HepG2 (cell line): ENCODE measurements around the gene DERL2. TPM values are rescaled to one million over a fixed set of nuclear protein-coding genes. Genes with fewer than 3 reads are reported as not detected.
A peak's percentile ranks its signal among the peaks of the same experiment; 100 is the strongest.

Source experiments
- ATAC-seq: fragments of 200-7000 bp; cut with Tn5 transposase; 3 replicates; pipeline ENCODE4 v1.9.1; 2020; ENCODE audit warnings: mild to moderate bottlenecking, moderate library complexity
- BruUV-seq: library from RNA; stranded (reverse); fragments of 400-500 nt; replicated peaks from 2 replicates; lab custom pipeline; 2021; lab: Mats Ljungman, UMichigan
- CTCF ChIA-PET: fragments of 300-600 bp; formaldehyde crosslinking; extraction: SDS; loops from one replicate; lab custom pipeline; 2021; ENCODE audit warnings: low total read pairs, inconsistent platforms, low intra/inter-chr PET ratio; lab: Yijun Ruan, JAX
- POLR2A ChIA-PET: fragments of 350-600 bp; sonication (Branson Sonifier 250); formaldehyde crosslinking; loops from one replicate; lab custom pipeline; 2020; ENCODE audit warnings: antibody characterized with exemption, inconsistent platforms; lab: Yijun Ruan, JAX
- DNase-seq: peaks from one replicate; pipeline ENCODE4 v3.0.0-alpha.2; 2015; ENCODE audit warnings: low spot score
- FAIRE-seq: peaks from 3 replicates; lab custom pipeline; 2011; peaks lifted over from hg19 to GRCh38; lab: Jason Lieb, UNC
- H2AFZ ChIP-seq: one replicate; pipeline ENCODE4 v1.6.1; 2011; ENCODE audit warnings: low read length, inconsistent platforms
- H3K27ac ChIP-seq: fragments of 300-600 bp; 3 replicates; pipeline ENCODE4 v1.8.0; 2011; ENCODE audit warnings: mixed run types, mild to moderate bottlenecking, mixed read lengths, low read length, inconsistent platforms; ENCODE audit not compliant: insufficient read depth; ENCODE audit errors: extremely low read length
- H3K27me3 ChIP-seq, 2 experiments: fragments of 200-600 bp in 1 of 2; 2 replicates in 1 of 2; 3 replicates in 1 of 2; pipeline versions ENCODE4 v1.6.0 to v1.8.0; 2011; ENCODE audit warnings: low read length in 2 of 2, mild to moderate bottlenecking in 2 of 2, moderate library complexity in 2 of 2, inconsistent platforms in 1 of 2; ENCODE audit not compliant: insufficient read depth in 2 of 2, control insufficient read depth in 1 of 2
- H3K36me3 ChIP-seq, 2 experiments: fragments of 200-600 bp in 1 of 2; replicated peaks in 1 of 2; 2 replicates in 1 of 2; 3 replicates in 1 of 2; pipeline versions ENCODE4 v1.5.1 to v1.8.0; 2011; ENCODE audit warnings: low read length in 2 of 2, inconsistent platforms in 1 of 2; ENCODE audit not compliant: insufficient read depth in 2 of 2, control insufficient read depth in 1 of 2
- H3K4me1 ChIP-seq: 2 replicates; pipeline ENCODE4 v1.5.1; 2012; ENCODE audit warnings: low read length, inconsistent platforms; ENCODE audit not compliant: insufficient read depth
- H3K4me2 ChIP-seq: 2 replicates; pipeline ENCODE4 v1.6.0; 2011; ENCODE audit warnings: low read depth, low read length, inconsistent platforms
- H3K4me3 ChIP-seq, 3 experiments: fragments of 200-600 bp in 1 of 3; sonication (generic), shearing (Covaris generic) in 1 of 3; replicated peaks in 1 of 3; 2 replicates each; pipeline ENCODE4 v1.5.1; 2011 to 2016; ENCODE audit warnings: low read length in 3 of 3, inconsistent platforms in 2 of 3, low read depth in 2 of 3, mild to moderate bottlenecking in 2 of 3, control low read depth in 1 of 3, mixed read lengths in 1 of 3; ENCODE audit not compliant: insufficient read depth in 1 of 3
- H3K79me2 ChIP-seq: one replicate; pipeline ENCODE4 v1.6.1; 2011; ENCODE audit warnings: low read length, inconsistent platforms; ENCODE audit not compliant: insufficient read depth
- H3K9ac ChIP-seq: 2 replicates; pipeline ENCODE4 v1.6.0; 2011; ENCODE audit warnings: mild to moderate bottlenecking, low read depth, low read length, inconsistent platforms; ENCODE audit not compliant: insufficient read depth
- H3K9me3 ChIP-seq: 2 replicates; pipeline ENCODE4 v1.5.1; 2012; ENCODE audit warnings: mild to moderate bottlenecking, low read length
- H4K20me1 ChIP-seq: 2 replicates; pipeline ENCODE4 v1.6.0; 2011; ENCODE audit warnings: inconsistent platforms, mild to moderate bottlenecking, low read length, moderate library complexity; ENCODE audit not compliant: insufficient read depth
- CEBPB ChIP-seq: IDR thresholded peaks from 2 replicates; pipeline ENCODE4 v1.6.1; 2011; ENCODE audit warnings: low read depth, low read length, improper control_type of control experiment, borderline replicate concordance
- CEBPG ChIP-seq: IDR thresholded peaks from 2 replicates; pipeline ENCODE4 v1.6.1; 2016
- ESRRA ChIP-seq: sonication (generic); formaldehyde crosslinking; IDR thresholded peaks from 2 replicates; pipeline ENCODE4 v1.5.1; 2020; ENCODE audit warnings: mild to moderate bottlenecking, low read depth, missing genetic modification reagents
- FOSL2 ChIP-seq: sonication (generic); formaldehyde crosslinking; IDR thresholded peaks from 2 replicates; pipeline ENCODE4 v1.4.0; 2020; ENCODE audit warnings: missing genetic modification reagents
- GATAD2A ChIP-seq: IDR thresholded peaks from 2 replicates; pipeline ENCODE4 v1.6.1; 2016
- RARA ChIP-seq: IDR thresholded peaks from 2 replicates; pipeline ENCODE4 v1.6.1; 2016; ENCODE audit warnings: missing genetic modification reagents, missing compliant biosample characterization
- SMC3 ChIP-seq: IDR thresholded peaks from 2 replicates; pipeline ENCODE4 v1.6.1; 2011; ENCODE audit warnings: low read length, improper control_type of control experiment
- STAG1 ChIP-seq: sonication (generic); formaldehyde crosslinking; IDR thresholded peaks from 2 replicates; pipeline ENCODE4 v1.4.0; 2020; ENCODE audit warnings: missing genetic modification reagents
- ZNF12 ChIP-seq: sonication (generic); formaldehyde crosslinking; IDR thresholded peaks from 2 replicates; pipeline ENCODE4 v1.5.0; 2020; ENCODE audit warnings: missing genetic modification reagents
- ZNF263 ChIP-seq: sonication (generic); formaldehyde crosslinking; IDR thresholded peaks from 2 replicates; pipeline ENCODE4 v1.4.0; 2020; ENCODE audit warnings: missing genetic modification reagents
- ZNF564 ChIP-seq: sonication (generic); formaldehyde crosslinking; IDR thresholded peaks from 2 replicates; pipeline ENCODE4 v1.8.1; 2023; ENCODE audit warnings: mild to moderate bottlenecking, missing genetic modification reagents
- WGBS: methylation state at CpG from one replicate; pipeline ENCODE4 v1.1.6; 2017; ENCODE audit warnings: low lambda C conversion rate; 5-methylcytosine and 5-hydroxymethylcytosine counted together
- in situ Hi-C: cut with HindIII; loops from 2 replicates; pipeline ENCODE4 v1.10.0; 2017; ENCODE audit warnings: low pct_unique_long_range_greater_than_20kb; ENCODE audit not compliant: extremely low pct_ligation_motif_present
- intact Hi-C: fragments of 100-400 bp; cut with micrococcal nuclease; formaldehyde crosslinking; loops from one replicate; pipeline ENCODE4 v1.10.0; 2022; ENCODE audit not compliant: unreplicated experiment
- polyA plus RNA-seq, 8 experiments: library from polyadenylated mRNA; depleted of rRNA in 3 of 8; stranded (reverse) in 7 of 8; unstranded in 1 of 8; fragments of >200 nt; fragmentation: Illumina TruSeq in 4 of 8; extraction: Trizol in 4 of 8; gene quantifications; 2 replicates each; pipeline versions ENCODE4 v1.2.1 to v1.2.3, GENCODE V29; 2011 to 2016; ENCODE audit warnings: low read depth in 4 of 8, missing spikeins in 1 of 8, mixed read lengths in 1 of 8; ENCODE audit not compliant: insufficient read depth in 1 of 8
- total RNA-seq, 5 experiments: library from RNA; depleted of rRNA; stranded (reverse); fragments of >200 nt; fragmentation: Illumina TruSeq; extraction: Trizol; gene quantifications; 2 replicates each; pipeline ENCODE4 v1.2.3, GENCODE V29; 2016; ENCODE audit warnings: low read depth in 1 of 5
- TF ChIP-seq, protein P1 (sequence below): sonication (generic); formaldehyde crosslinking; IDR thresholded peaks from 2 replicates; pipeline ENCODE4 v1.5.0; 2020; ENCODE audit warnings: mild to moderate bottlenecking, missing genetic modification reagents, borderline replicate concordance
- TF ChIP-seq, protein P2 (sequence below): sonication (generic); formaldehyde crosslinking; IDR thresholded peaks from 2 replicates; pipeline ENCODE4 v1.5.0; 2020; ENCODE audit warnings: mild to moderate bottlenecking, missing genetic modification reagents, moderate library complexity
- TF ChIP-seq, protein P3 (sequence below): sonication (generic); formaldehyde crosslinking; IDR thresholded peaks from 2 replicates; pipeline ENCODE4 v1.5.1; 2020; ENCODE audit warnings: mild to moderate bottlenecking, missing genetic modification reagents, borderline replicate concordance

The DERL2 gene
- total and polyA plus RNA-seq, 2 of the 13 experiments (the other 11 are each of a cell fraction or from before 2014, with no cell fraction given): 59.3 to 65.2 TPM

DNA sequence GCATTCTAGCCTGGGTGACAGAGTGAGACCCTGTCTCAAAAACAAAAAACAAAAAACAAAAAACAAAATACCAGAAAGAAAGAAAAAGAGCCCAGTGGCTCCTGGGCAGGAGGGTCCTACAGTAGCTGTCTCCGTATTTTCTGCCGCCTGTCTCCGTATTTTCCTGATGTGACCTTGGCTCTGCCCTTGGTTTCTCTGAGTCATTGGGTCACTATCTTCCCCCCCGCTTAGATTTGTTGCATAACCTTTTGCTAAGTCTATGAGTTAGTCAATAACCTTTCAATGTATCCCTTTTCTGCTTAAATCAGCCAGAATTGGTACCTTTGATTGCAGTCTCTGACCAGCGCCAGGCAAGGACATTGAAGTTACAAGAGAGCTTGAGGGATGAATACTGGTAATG, 37.3 kb upstream of the DERL2 start:
- no peak overlapping the region for H3K4me3 ChIP-seq
- ChIA-PET POLR2A (no interaction called here), CTCF (no interaction called here)
- H3K4me1 ChIP-seq: peaks cover 48% of the 10 kb centered on the region
- no peak overlapping the region for H3K4me2 ChIP-seq
- DNase-seq: no peak
- H3K27ac ChIP-seq: no peak overlapping the region
- no peak for FAIRE-seq
- H2AFZ ChIP-seq: no peak overlapping the region
- no peaks in the 10 kb centered on the region for H3K36me3 ChIP-seq
- TF ChIP-seq RARA (CRISPR knock-in tag) (peak; percentile 37), ESRRA (CRISPR knock-in tag) (peak; percentile 71), GATAD2A (0 out of 2 replicates have a peak, but pooled peaks have one; percentile 10), CEBPG (CRISPR knock-in tag) (peak; percentile 18; the same call in 1 of the 2 replicates), CEBPB (peak; percentile 55; the same call in 1 of the 2 replicates), ZNF564 (CRISPR knock-in tag) (no peak), FOSL2 (peak; percentile 78)
- TF ChIP-seq, protein P1, sequence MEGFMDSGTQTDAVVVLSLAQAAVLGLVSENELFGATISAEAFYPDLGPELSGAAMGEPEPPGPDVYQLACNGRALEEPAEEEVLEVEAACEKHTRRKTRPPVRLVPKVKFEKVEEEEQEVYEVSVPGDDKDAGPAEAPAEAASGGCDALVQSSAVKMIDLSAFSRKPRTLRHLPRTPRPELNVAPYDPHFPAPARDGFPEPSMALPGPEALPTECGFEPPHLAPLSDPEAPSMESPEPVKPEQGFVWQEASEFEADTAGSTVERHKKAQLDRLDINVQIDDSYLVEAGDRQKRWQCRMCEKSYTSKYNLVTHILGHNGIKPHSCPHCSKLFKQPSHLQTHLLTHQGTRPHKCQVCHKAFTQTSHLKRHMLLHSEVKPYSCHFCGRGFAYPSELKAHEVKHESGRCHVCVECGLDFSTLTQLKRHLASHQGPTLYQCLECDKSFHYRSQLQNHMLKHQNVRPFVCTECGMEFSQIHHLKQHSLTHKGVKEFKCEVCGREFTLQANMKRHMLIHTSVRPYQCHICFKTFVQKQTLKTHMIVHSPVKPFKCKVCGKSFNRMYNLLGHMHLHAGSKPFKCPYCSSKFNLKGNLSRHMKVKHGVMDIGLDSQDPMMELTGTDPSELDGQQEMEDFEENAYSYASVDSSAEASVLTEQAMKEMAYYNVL (CRISPR knock-in tag): no peak
- intact Hi-C loops (no loop called here), in situ Hi-C loops (no loop called here)
- H3K79me2 ChIP-seq: no peaks in the 10 kb centered on the region
- H3K9ac ChIP-seq: no peak overlapping the region
- no peaks in the 10 kb centered on the region for H4K20me1 ChIP-seq
- peaks cover 0 to 5% of the 10 kb centered on the region in 2 experiments; a peak in 2 of 5 replicates for H3K27me3 ChIP-seq
- H3K9me3 ChIP-seq: no peaks in the 10 kb centered on the region
- no peak for ATAC-seq
- no TSS peak for BruUV-seq
- WGBS: 37% methylated on average over 5 of the region's 5 CpGs

DNA sequence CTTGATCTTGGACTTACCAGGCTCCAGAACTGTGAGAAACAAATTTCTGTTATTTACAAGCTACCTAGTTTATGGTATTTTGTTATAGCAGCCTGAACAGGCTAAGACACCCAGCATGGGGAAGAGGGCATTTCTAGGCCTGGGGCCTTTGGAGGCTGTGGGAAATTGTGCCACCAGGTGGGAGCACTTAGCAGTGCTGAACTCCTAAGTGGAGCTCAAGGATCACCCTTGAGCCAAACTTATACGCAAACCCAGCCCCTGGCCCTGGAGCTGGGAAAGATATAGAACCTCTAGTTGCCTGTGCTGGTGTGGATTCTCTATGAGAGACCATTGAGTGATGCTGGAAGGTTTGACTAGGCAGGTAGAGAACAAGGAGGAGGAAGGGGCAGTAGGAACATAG, 36.5 kb upstream of the DERL2 start:
- no peak for FAIRE-seq
- H3K36me3 ChIP-seq: no peaks in the 10 kb centered on the region
- H3K9me3 ChIP-seq: no peaks in the 10 kb centered on the region
- no peak overlapping the region for H3K4me3 ChIP-seq
- 43% methylated on average over 1 of the region's 1 CpG for WGBS
- in situ Hi-C loops: no loop called here
- H4K20me1 ChIP-seq: no peaks in the 10 kb centered on the region
- peaks cover 0 to 3% of the 10 kb centered on the region in 2 experiments; a peak in 2 of 5 replicates for H3K27me3 ChIP-seq
- ATAC-seq: peak; percentile 55
- BruUV-seq: no TSS peak
- no peak overlapping the region for H3K4me2 ChIP-seq
- ChIA-PET CTCF (no interaction called here), POLR2A (no interaction called here)
- H2AFZ ChIP-seq: no peak overlapping the region
- H3K4me1 ChIP-seq: peaks cover 56% of the 10 kb centered on the region
- DNase-seq: no peak
- intact Hi-C loops: no loop called here
- H3K79me2 ChIP-seq: no peaks in the 10 kb centered on the region
- H3K9ac ChIP-seq: no peak overlapping the region
- no peak overlapping the region for H3K27ac ChIP-seq
- TF ChIP-seq ZNF263 (CRISPR knock-in tag): peak; percentile 71
- TF ChIP-seq ZNF12 (CRISPR knock-in tag): peak; percentile 80
- peak; percentile 43 for TF ChIP-seq STAG1 (CRISPR knock-in tag)
- peak; percentile 24; the same call in 1 of the 2 replicates for TF ChIP-seq SMC3
- TF ChIP-seq, protein P2, sequence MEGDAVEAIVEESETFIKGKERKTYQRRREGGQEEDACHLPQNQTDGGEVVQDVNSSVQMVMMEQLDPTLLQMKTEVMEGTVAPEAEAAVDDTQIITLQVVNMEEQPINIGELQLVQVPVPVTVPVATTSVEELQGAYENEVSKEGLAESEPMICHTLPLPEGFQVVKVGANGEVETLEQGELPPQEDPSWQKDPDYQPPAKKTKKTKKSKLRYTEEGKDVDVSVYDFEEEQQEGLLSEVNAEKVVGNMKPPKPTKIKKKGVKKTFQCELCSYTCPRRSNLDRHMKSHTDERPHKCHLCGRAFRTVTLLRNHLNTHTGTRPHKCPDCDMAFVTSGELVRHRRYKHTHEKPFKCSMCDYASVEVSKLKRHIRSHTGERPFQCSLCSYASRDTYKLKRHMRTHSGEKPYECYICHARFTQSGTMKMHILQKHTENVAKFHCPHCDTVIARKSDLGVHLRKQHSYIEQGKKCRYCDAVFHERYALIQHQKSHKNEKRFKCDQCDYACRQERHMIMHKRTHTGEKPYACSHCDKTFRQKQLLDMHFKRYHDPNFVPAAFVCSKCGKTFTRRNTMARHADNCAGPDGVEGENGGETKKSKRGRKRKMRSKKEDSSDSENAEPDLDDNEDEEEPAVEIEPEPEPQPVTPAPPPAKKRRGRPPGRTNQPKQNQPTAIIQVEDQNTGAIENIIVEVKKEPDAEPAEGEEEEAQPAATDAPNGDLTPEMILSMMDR: peak; percentile 40
- TF ChIP-seq, protein P3, sequence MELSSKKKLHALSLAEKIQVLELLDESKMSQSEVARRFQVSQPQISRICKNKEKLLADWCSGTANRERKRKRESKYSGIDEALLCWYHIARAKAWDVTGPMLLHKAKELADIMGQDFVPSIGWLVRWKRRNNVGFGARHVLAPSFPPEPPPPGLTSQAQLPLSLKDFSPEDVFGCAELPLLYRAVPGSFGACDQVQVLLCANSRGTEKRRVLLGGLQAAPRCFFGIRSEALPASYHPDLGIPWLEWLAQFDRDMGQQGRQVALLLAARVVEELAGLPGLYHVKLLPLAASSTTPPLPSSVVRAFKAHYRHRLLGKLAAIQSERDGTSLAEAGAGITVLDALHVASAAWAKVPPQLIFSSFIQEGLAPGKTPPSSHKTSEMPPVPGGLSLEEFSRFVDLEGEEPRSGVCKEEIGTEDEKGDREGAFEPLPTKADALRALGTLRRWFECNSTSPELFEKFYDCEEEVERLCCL: no peak
